HUES48 (cell line): ENCODE results near the gene SLBP.
A peak's percentile ranks its signal among the peaks of the same experiment; 100 is the strongest.

Source experiments
- H3K27ac ChIP-seq: one replicate; pipeline ENCODE4 v1.7.0; 2013; ENCODE audit warnings: low read depth, low read length, inconsistent platforms
- H3K27me3 ChIP-seq: 2 replicates; pipeline ENCODE4 v1.6.1; 2013; ENCODE audit warnings: mild to moderate bottlenecking, low read length; ENCODE audit not compliant: control insufficient read depth, insufficient read depth
- H3K36me3 ChIP-seq: 2 replicates; pipeline ENCODE4 v1.6.1; 2013; ENCODE audit warnings: low read length; ENCODE audit not compliant: control insufficient read depth, insufficient read depth
- H3K4me1 ChIP-seq: 2 replicates; pipeline ENCODE4 v1.6.1; 2013; ENCODE audit warnings: mild to moderate bottlenecking, low read length; ENCODE audit not compliant: control insufficient read depth, insufficient read depth
- H3K4me3 ChIP-seq: 2 replicates; pipeline ENCODE4 v1.5.1; 2013; ENCODE audit warnings: mild to moderate bottlenecking, low read depth, low read length
- H3K9ac ChIP-seq: 2 replicates; pipeline ENCODE4 v1.6.1; 2013; ENCODE audit warnings: mild to moderate bottlenecking, low read depth, low read length, moderate library complexity
- H3K9me3 ChIP-seq: 2 replicates; pipeline ENCODE4 v1.6.1; 2013; ENCODE audit warnings: low read length; ENCODE audit not compliant: control insufficient read depth, insufficient read depth

The SLBP gene

GRCh38 chr4:1712216-1713002 lies at the start of gene SLBP:
Gene SLBP (minus strand): TSS chr4:1712319. CDS start chr4:1712188, 131 bp downstream.
- no peaks in the 10 kb centered on the region for H3K27me3 ChIP-seq
- H3K4me3 ChIP-seq: peak within 1 kb of the TSS; percentile 86

GRCh38 chr4:1761130-1761689 lies 49.1 kb upstream of the SLBP start:
- H3K4me3 ChIP-seq: no peak overlapping the region
- H3K27ac ChIP-seq: no peak overlapping the region
- no peaks in the 10 kb centered on the region for H3K9me3 ChIP-seq
- no peaks in the 10 kb centered on the region; the same call in 1 of the 2 replicates for H3K27me3 ChIP-seq
- no peak overlapping the region for H3K9ac ChIP-seq
- H3K4me1 ChIP-seq: peaks cover 10% of the 10 kb centered on the region
- H3K36me3 ChIP-seq: no peaks in the 10 kb centered on the region

More at GRCh38 chr4:1712216-1713002, at the start of gene SLBP:
- no peaks in the 10 kb centered on the region for H3K9me3 ChIP-seq
- peak within 1 kb of the TSS; percentile 95 for H3K27ac ChIP-seq
- peaks cover 18% of the 10 kb centered on the region for H3K36me3 ChIP-seq
- peaks cover 2% of the 10 kb centered on the region; the same call in 1 of the 2 replicates for H3K4me1 ChIP-seq
- H3K9ac ChIP-seq: peak within 1 kb of the TSS; percentile 93

GRCh38 chr4:1760521-1761071 lies 48.5 kb upstream of the SLBP start:
- Histone ChIP-seq H3K36me3 (no peaks in the 10 kb centered on the region), H3K4me3 (no peak overlapping the region), H3K4me1 (peaks cover 3% of the 10 kb centered on the region), H3K9ac (no peak overlapping the region), H3K27ac (no peak overlapping the region), H3K27me3 (no peaks in the 10 kb centered on the region; the same call in 1 of the 2 replicates), H3K9me3 (no peaks in the 10 kb centered on the region)

GRCh38 chr4:1759818-1760223 lies 47.7 kb upstream of the SLBP start:
- no peaks in the 10 kb centered on the region for H3K4me1 ChIP-seq
- H3K4me3 ChIP-seq: no peak overlapping the region
- H3K36me3 ChIP-seq: no peaks in the 10 kb centered on the region
- H3K9me3 ChIP-seq: no peaks in the 10 kb centered on the region
- H3K27me3 ChIP-seq: no peaks in the 10 kb centered on the region
- H3K9ac ChIP-seq: no peak overlapping the region
- no peak overlapping the region for H3K27ac ChIP-seq

GRCh38 chr4:1759170-1759817 lies 47.2 kb upstream of the SLBP start:
- H3K27ac ChIP-seq: no peak overlapping the region

GRCh38 chr4:1758306-1759121 lies 46.4 kb upstream of the SLBP start:
- no peak overlapping the region for H3K9ac ChIP-seq
- no peak overlapping the region for H3K27ac ChIP-seq
- H3K9me3 ChIP-seq: no peaks in the 10 kb centered on the region
- H3K4me1 ChIP-seq: no peaks in the 10 kb centered on the region
- H3K4me3 ChIP-seq: no peak overlapping the region
- no peaks in the 10 kb centered on the region for H3K36me3 ChIP-seq
- H3K27me3 ChIP-seq: no peaks in the 10 kb centered on the region

More at GRCh38 chr4:1759170-1759817, 47.2 kb upstream of the SLBP start:
- H3K36me3 ChIP-seq: no peaks in the 10 kb centered on the region
- no peaks in the 10 kb centered on the region for H3K9me3 ChIP-seq
- H3K27me3 ChIP-seq: no peaks in the 10 kb centered on the region
- no peak overlapping the region for H3K9ac ChIP-seq
- H3K4me1 ChIP-seq: no peaks in the 10 kb centered on the region
- H3K4me3 ChIP-seq: no peak overlapping the region

- no peaks in the 10 kb centered on the region for H3K27me3 ChIP-seq
- H3K4me1 ChIP-seq: no peaks in the 10 kb centered on the region
- no peaks in the 10 kb centered on the region for H3K36me3 ChIP-seq
- H3K9me3 ChIP-seq: no peaks in the 10 kb centered on the region
- H3K27ac ChIP-seq: no peak overlapping the region
- H3K9ac ChIP-seq: no peak overlapping the region
- H3K4me3 ChIP-seq: no peak overlapping the region
These were observed 45.7 kb upstream of the SLBP start for GRCh38 chr4:1757836-1758235.

GRCh38 chr4:1756893-1757779 lies 45.0 kb upstream of the SLBP start:
- Histone ChIP-seq H3K36me3 (no peaks in the 10 kb centered on the region), H3K9me3 (no peaks in the 10 kb centered on the region), H3K9ac (no peak overlapping the region), H3K27ac (no peak overlapping the region), H3K27me3 (no peaks in the 10 kb centered on the region), H3K4me1 (no peaks in the 10 kb centered on the region; the same call in 1 of the 2 replicates), H3K4me3 (no peak overlapping the region)

GRCh38 chr4:1756079-1756478 lies 44.0 kb upstream of the SLBP start:
- Histone ChIP-seq H3K4me1 (no peaks in the 10 kb centered on the region; the same call in 1 of the 2 replicates), H3K27ac (no peak overlapping the region), H3K36me3 (no peaks in the 10 kb centered on the region), H3K27me3 (no peaks in the 10 kb centered on the region), H3K4me3 (no peak overlapping the region), H3K9ac (no peak overlapping the region), H3K9me3 (no peaks in the 10 kb centered on the region)

- no peaks in the 10 kb centered on the region for H3K36me3 ChIP-seq
These were observed 43.2 kb upstream of the SLBP start for GRCh38 chr4:1755297-1755696.

More at GRCh38 chr4:1755297-1755696, 43.2 kb upstream of the SLBP start:
- H3K4me1 ChIP-seq: no peaks in the 10 kb centered on the region; the same call in 1 of the 2 replicates
- no peaks in the 10 kb centered on the region for H3K9me3 ChIP-seq
- H3K27ac ChIP-seq: no peak overlapping the region
- H3K9ac ChIP-seq: no peak overlapping the region
- H3K27me3 ChIP-seq: no peaks in the 10 kb centered on the region
- H3K4me3 ChIP-seq: no peak overlapping the region
